B cell (primary cell): ENCODE data around the gene LHPP.

ENCODE experiments used
- CTCF ChIP-seq: fragments of 200-600 bp; IDR thresholded peaks from one replicate; pipeline ENCODE4 v1.8.0; 2022; ENCODE audit warnings: antibody characterized with exemption, mild to moderate bottlenecking
- EZH2 ChIP-seq: IDR thresholded peaks from 2 replicates; pipeline ENCODE4 v1.6.1; 2012; ENCODE audit warnings: borderline replicate concordance, low read depth, mild to moderate bottlenecking, moderate library complexity, low read length; ENCODE audit not compliant: insufficient read depth, poor library complexity, severe bottlenecking

- no peak for TF ChIP-seq CTCF
- no peak for TF ChIP-seq EZH2
Observed at GRCh38 chr10:124618470-124619073, 156.9 kb downstream of the LHPP start.
